K562 (cell line): ENCODE data around the gene WNT6. TPM values are rescaled to one million over a fixed set of nuclear protein-coding genes. Genes with fewer than 3 reads are reported as not detected.

Experiments used
- ATAC-seq: fragments of 200-7000 bp; cut with Tn5 transposase; 3 replicates; pipeline ENCODE4 v1.9.1; 2020; ENCODE audit warnings: moderate library complexity
- BruUV-seq: library from RNA; stranded (reverse); fragments of 400-500 nt; replicated peaks from 2 replicates; lab custom pipeline; 2021; lab: Mats Ljungman, UMichigan
- CTCF ChIA-PET: fragments of 300-600 bp; formaldehyde crosslinking; extraction: SDS; loops from one replicate; lab custom pipeline; 2021; ENCODE audit warnings: low intra/inter-chr PET ratio; lab: Yijun Ruan, JAX
- POLR2A ChIA-PET: fragments of 300-600, 350-650 bp; sonication (Branson Sonifier 250); formaldehyde crosslinking; extraction: SDS; loops from one replicate; lab custom pipeline; 2021; ENCODE audit warnings: antibody characterized with exemption, inconsistent platforms; lab: Yijun Ruan, JAX
- DNase-seq, 4 experiments: peaks; one replicate each; pipeline versions ENCODE4 v3.0.0 to v3.0.0-alpha.2; 2011 to 2018; ENCODE audit warnings: low spot score in 3 of 4, mixed read lengths in 3 of 4; ENCODE audit errors: extremely low read depth in 1 of 4
- FAIRE-seq: peaks from 2 replicates; lab custom pipeline; 2011; peaks lifted over from hg19 to GRCh38; lab: Jason Lieb, UNC
- H2AFZ ChIP-seq: 2 replicates; pipeline ENCODE4 v1.6.0; 2011; ENCODE audit warnings: low read depth, low read length, control low read depth, inconsistent platforms
- H3K27ac ChIP-seq: fragments of 200-600 bp; 3 replicates; pipeline ENCODE4 v1.8.0; 2011; ENCODE audit warnings: low read depth, mild to moderate bottlenecking, control low read depth, inconsistent platforms, low read length, moderate library complexity, mixed read lengths; ENCODE audit errors: extremely low read depth
- H3K27me3 ChIP-seq, 2 experiments: fragments of 300-600 bp in 1 of 2; 2 replicates in 1 of 2; 3 replicates in 1 of 2; pipeline versions ENCODE4 v1.6.0 to v1.8.0; 2011; ENCODE audit warnings: inconsistent platforms in 2 of 2, low read length in 2 of 2, mild to moderate bottlenecking in 1 of 2, mixed read lengths in 1 of 2, moderate library complexity in 1 of 2; ENCODE audit not compliant: control insufficient read depth in 2 of 2, insufficient read depth in 2 of 2
- H3K36me3 ChIP-seq: fragments of 300-600 bp; 3 replicates; pipeline ENCODE4 v1.8.0; 2011; ENCODE audit warnings: mild to moderate bottlenecking, low read length, inconsistent platforms; ENCODE audit not compliant: control insufficient read depth, insufficient read depth
- H3K4me1 ChIP-seq, 2 experiments: fragments of 200-600 bp in 1 of 2; replicated peaks in 1 of 2; 2 replicates in 1 of 2; 3 replicates in 1 of 2; pipeline versions ENCODE4 v1.5.1 to v1.8.0; 2011; ENCODE audit warnings: inconsistent platforms in 2 of 2, low read length in 2 of 2, mild to moderate bottlenecking in 1 of 2, mixed read lengths in 1 of 2, moderate library complexity in 1 of 2; ENCODE audit not compliant: control insufficient read depth in 2 of 2, insufficient read depth in 2 of 2
- H3K4me2 ChIP-seq: 2 replicates; pipeline ENCODE4 v1.6.1; 2011; ENCODE audit warnings: low read length, control low read depth, inconsistent platforms, mixed read lengths; ENCODE audit not compliant: insufficient read depth
- H3K4me3 ChIP-seq: fragments of 200-600 bp; sonication (generic), shearing (Covaris generic); 2 replicates; pipeline ENCODE4 v1.5.1; 2016; ENCODE audit warnings: control low read depth, inconsistent platforms
- H3K79me2 ChIP-seq: fragments of 200-600 bp; 3 replicates; pipeline ENCODE4 v1.8.0; 2011; ENCODE audit warnings: low read length, inconsistent platforms; ENCODE audit not compliant: control insufficient read depth, insufficient read depth
- H3K9ac ChIP-seq, 2 experiments: 2 replicates each; pipeline versions ENCODE4 v1.6.0 to v1.6.1; 2011; ENCODE audit warnings: low read depth in 2 of 2, low read length in 2 of 2, control low read depth in 1 of 2, inconsistent platforms in 1 of 2, mild to moderate bottlenecking in 1 of 2, mixed read lengths in 1 of 2; ENCODE audit not compliant: insufficient read depth in 1 of 2
- H3K9me1 ChIP-seq: one replicate; pipeline ENCODE4 v1.6.0; 2011; ENCODE audit warnings: inconsistent platforms, mild to moderate bottlenecking, low read length, moderate library complexity; ENCODE audit not compliant: control insufficient read depth, insufficient read depth
- H3K9me3 ChIP-seq: replicated peaks from 2 replicates; pipeline ENCODE4 v1.5.1; 2011; ENCODE audit warnings: low read depth, low read length, inconsistent platforms; ENCODE audit not compliant: control insufficient read depth, insufficient read depth
- H4K20me1 ChIP-seq: replicated peaks from 2 replicates; pipeline ENCODE4 v1.6.1; 2011; ENCODE audit warnings: low read length, inconsistent platforms, mixed read lengths; ENCODE audit not compliant: control insufficient read depth, insufficient read depth
- DIDO1 ChIP-seq: fragments of 450-650 bp; IDR thresholded peaks from 2 replicates; pipeline ENCODE4 v1.6.1; 2016; ENCODE audit warnings: low read depth, missing biosample characterization, missing genetic modification characterization
- EHMT2 ChIP-seq: fragments of 450-650 bp; IDR thresholded peaks from 2 replicates; pipeline ENCODE4 v1.6.1; 2018; ENCODE audit warnings: antibody characterized with exemption
- ESRRA ChIP-seq: fragments of 450-650 bp; IDR thresholded peaks from 2 replicates; pipeline ENCODE4 v1.6.1; 2014; ENCODE audit warnings: low read depth, mild to moderate bottlenecking, moderate library complexity, borderline replicate concordance
- FOXA3 ChIP-seq, 2 experiments: fragments of 450-650 bp in 1 of 2; sonication (generic) in 1 of 2; formaldehyde crosslinking; IDR thresholded peaks in 1 of 2; conservative IDR thresholded peaks in 1 of 2; 2 replicates each; pipeline versions ENCODE4 v1.4.0 to v1.8.0; 2020 to 2022; ENCODE audit warnings: mild to moderate bottlenecking in 2 of 2, missing genetic modification reagents in 1 of 2
- GABPB1 ChIP-seq: sonication (generic); formaldehyde crosslinking; IDR thresholded peaks from 2 replicates; pipeline ENCODE4 v1.8.0; 2022; ENCODE audit warnings: mild to moderate bottlenecking, missing genetic modification reagents
- HES1 ChIP-seq: fragments of 450-650 bp; IDR thresholded peaks from 2 replicates; pipeline ENCODE4 v1.6.1; 2016; ENCODE audit warnings: low read depth, mild to moderate bottlenecking, moderate library complexity
- JUND ChIP-seq, 2 experiments: IDR thresholded peaks; 2 replicates in 1 of 2; 3 replicates in 1 of 2; pipeline ENCODE4 v1.6.1; 2011; ENCODE audit warnings: borderline replicate concordance in 2 of 2, low read depth in 2 of 2, low read length in 2 of 2, improper control_type of control experiment in 1 of 2, missing biosample characterization in 1 of 2, missing genetic modification characterization in 1 of 2, missing genetic modification reagents in 1 of 2
- NR2F6 ChIP-seq: fragments of 450-650 bp; formaldehyde crosslinking; IDR thresholded peaks from 2 replicates; pipeline ENCODE4 v1.4.0; 2020; ENCODE audit warnings: mild to moderate bottlenecking
- PHB ChIP-seq: fragments of 250-450 bp; sonication (Bioruptor Pico); IDR thresholded peaks from 2 replicates; pipeline ENCODE4 v1.5.0; 2021
- POU5F1 ChIP-seq: fragments of 150-350 bp; IDR thresholded peaks from 2 replicates; pipeline ENCODE4 v1.6.1; 2014; ENCODE audit warnings: borderline replicate concordance, low read length, low read depth, mild to moderate bottlenecking; ENCODE audit not compliant: partially characterized antibody
- SIN3A ChIP-seq, 2 experiments: fragments of 150-350 bp in 1 of 2; IDR thresholded peaks; 2 replicates each; pipeline ENCODE4 v1.6.1; 2011 to 2016; ENCODE audit warnings: borderline replicate concordance in 2 of 2, low read depth in 2 of 2, low read length in 2 of 2, mild to moderate bottlenecking in 2 of 2, moderate library complexity in 2 of 2; ENCODE audit not compliant: control insufficient read depth in 1 of 2
- SMARCB1 ChIP-seq: IDR thresholded peaks from 2 replicates; pipeline ENCODE4 v1.6.1; 2011; ENCODE audit warnings: improper control_type of control experiment, low read depth; ENCODE audit not compliant: insufficient read length
- SREBF2 ChIP-seq: sonication (generic); formaldehyde crosslinking; IDR thresholded peaks from 2 replicates; pipeline ENCODE4 v1.4.0; 2020; ENCODE audit warnings: mild to moderate bottlenecking, missing genetic modification reagents
- TAF1 ChIP-seq: IDR thresholded peaks from 2 replicates; pipeline ENCODE4 v1.6.1; 2011; ENCODE audit warnings: mild to moderate bottlenecking, low read length, moderate library complexity; ENCODE audit not compliant: insufficient read depth, control insufficient read depth, severe bottlenecking; ENCODE audit errors: extremely low read depth
- ZNF324 ChIP-seq: fragments of 250-450 bp; sonication (Bioruptor Pico); IDR thresholded peaks from 2 replicates; pipeline ENCODE4 v1.4.0; 2020; ENCODE audit warnings: mild to moderate bottlenecking
- ZNF79 ChIP-seq: fragments of 250-450 bp; sonication (Bioruptor Pico); IDR thresholded peaks from 2 replicates; pipeline ENCODE4 v1.4.0; 2020; ENCODE audit warnings: low read depth, mild to moderate bottlenecking, moderate library complexity
- WGBS: fragments of 100-300 bp; shearing (Covaris generic); methylation state at CpG from one replicate; pipeline ENCODE4 v1.1.6; 2016; ENCODE audit warnings: low coverage, mixed read lengths; ENCODE audit not compliant: insufficient coverage; ENCODE audit errors: missing lambda C conversion rate; 5-methylcytosine and 5-hydroxymethylcytosine counted together
- in situ Hi-C: fragments of 300-500 bp; cut with MboI; formaldehyde crosslinking; loops from 4 replicates; pipeline ENCODE4 v1.15.0; 2018; ENCODE audit warnings: inconsistent platforms, mixed read lengths
- intact Hi-C: fragments of 100-400 bp; cut with micrococcal nuclease; formaldehyde crosslinking; loops from 2 replicates; pipeline ENCODE4 v1.14.2; 2022
- polyA plus RNA-seq, 8 experiments: library from polyadenylated mRNA; depleted of rRNA in 4 of 8; stranded (reverse) in 5 of 8; unstranded in 3 of 8; fragments of >200 nt; fragmentation: Nextera tagmentation in 2 of 8; fragmentation: Illumina TruSeq in 1 of 8; extraction: Ambion mirVana in 2 of 8; extraction: Trizol in 1 of 8; gene quantifications; 2 replicates each; pipeline versions ENCODE4 v1.2.1 to v1.2.3, GENCODE V29; 2011 to 2014; ENCODE audit warnings: inconsistent platforms in 1 of 8, missing spikeins in 1 of 8
- total RNA-seq, 7 experiments: library from RNA; depleted of rRNA in 6 of 7; stranded (reverse); fragments of >200 nt in 6 of 7; fragmentation: Illumina TruSeq in 2 of 7; extraction: Trizol in 2 of 7; gene quantifications; 2 replicates each; pipeline versions ENCODE4 v1.2.1 to v1.2.3, GENCODE V29; 2011 to 2021; ENCODE audit warnings: low replicate concordance in 1 of 7
- TF ChIP-seq, protein P1 (sequence below): IDR thresholded peaks from 2 replicates; pipeline ENCODE4 v1.6.1; 2014; ENCODE audit warnings: antibody characterized with exemption

Gene WNT6
- total and polyA plus RNA-seq, 9 of the 15 experiments (the other 6 are each of a cell fraction or from before 2014, with no cell fraction given): not detected

DNA sequence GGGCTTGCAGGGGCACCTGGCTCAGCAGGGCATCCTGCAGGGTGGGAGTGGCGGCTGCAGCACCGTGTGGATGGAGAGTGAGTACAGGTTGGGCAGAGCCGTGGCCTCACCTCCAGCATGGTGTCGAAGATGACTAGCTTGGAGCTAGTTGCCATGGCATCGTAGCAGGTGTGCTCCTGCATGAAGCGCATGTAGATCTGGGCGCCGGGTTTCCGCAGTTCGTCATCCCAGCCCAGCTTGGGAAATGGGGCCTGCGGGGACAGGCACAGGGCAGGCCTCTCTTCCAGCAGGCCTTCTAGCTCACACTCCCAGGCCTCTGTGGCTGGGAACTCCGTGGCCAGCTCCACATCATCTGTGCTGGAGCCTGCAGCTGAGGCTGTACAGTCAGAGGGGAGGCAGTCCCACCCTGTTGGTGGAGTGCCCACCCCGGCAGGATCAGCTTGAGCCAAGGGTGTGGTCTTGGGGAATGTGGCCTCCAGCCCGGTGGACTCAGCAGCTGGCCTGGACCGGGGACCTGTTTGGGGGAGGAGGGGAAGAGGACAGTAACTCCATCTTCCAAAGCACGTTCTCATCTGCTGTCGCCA lies 29.6 kb upstream of the WNT6 start:
- Histone ChIP-seq H3K4me1 (peaks cover 0 to 10% of the 10 kb centered on the region in 2 experiments; a peak in 1 of 5 replicates), H3K9me1 (no peaks in the 10 kb centered on the region), H2AFZ (no peak overlapping the region), H3K79me2 (no peaks in the 10 kb centered on the region)
- no peak for DNase-seq
- CTCF ChIA-PET: no interaction called here
- in situ Hi-C loops: no loop called here
- TF ChIP-seq ESRRA (no peak), HES1 (no peak), POU5F1 (no peak), SMARCB1 (no peak), ZNF324 (CRISPR knock-in tag) (no peak), ZNF79 (no peak), EHMT2 (no peak), PHB (CRISPR knock-in tag) (no peak), JUND (IDR thresholded peaks at IDR 0.05; ENCODE audit: borderline replicate concordance, low read depth, low read length) (no peak), JUND (tag; IDR thresholded peaks at IDR 0.05; ENCODE audit: borderline replicate concordance, low read depth, low read length) (no peak), TAF1 (no peak), FOXA3 (CRISPR knock-in tag; conservative IDR thresholded peaks at IDR 0.05 in 1 of 2, IDR thresholded peaks at IDR 0.05 in 1 of 2) (no peak), GABPB1 (CRISPR knock-in tag) (no peak), NR2F6 (no peak), SREBF2 (CRISPR knock-in tag) (no peak), SIN3A (IDR thresholded peaks at IDR 0.05; ENCODE audit: borderline replicate concordance in 2 of 2, control insufficient read depth in 1 of 2, low read depth in 2 of 2, low read length in 2 of 2) (no peak), DIDO1 (tag) (no peak)
- TF ChIP-seq, protein P1, sequence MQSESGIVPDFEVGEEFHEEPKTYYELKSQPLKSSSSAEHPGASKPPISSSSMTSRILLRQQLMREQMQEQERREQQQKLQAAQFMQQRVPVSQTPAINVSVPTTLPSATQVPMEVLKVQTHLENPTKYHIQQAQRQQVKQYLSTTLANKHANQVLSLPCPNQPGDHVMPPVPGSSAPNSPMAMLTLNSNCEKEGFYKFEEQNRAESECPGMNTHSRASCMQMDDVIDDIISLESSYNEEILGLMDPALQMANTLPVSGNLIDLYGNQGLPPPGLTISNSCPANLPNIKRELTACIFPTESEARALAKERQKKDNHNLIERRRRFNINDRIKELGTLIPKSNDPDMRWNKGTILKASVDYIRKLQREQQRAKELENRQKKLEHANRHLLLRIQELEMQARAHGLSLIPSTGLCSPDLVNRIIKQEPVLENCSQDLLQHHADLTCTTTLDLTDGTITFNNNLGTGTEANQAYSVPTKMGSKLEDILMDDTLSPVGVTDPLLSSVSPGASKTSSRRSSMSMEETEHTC: no peak
- TF ChIP-seq, all 486 proteins: peak for 0
- no TSS peak for BruUV-seq
- intact Hi-C loops: no loop called here
- Histone ChIP-seq H3K27me3 (peaks cover 4 to 70% of the 10 kb centered on the region in 2 experiments; a peak in 3 of 5 replicates), H4K20me1 (no peaks in the 10 kb centered on the region), H3K4me3 (no peak overlapping the region), H3K9me3 (no peaks in the 10 kb centered on the region), H3K9ac (no peak overlapping the region), H3K27ac (no peak overlapping the region), H3K36me3 (no peaks in the 10 kb centered on the region), H3K4me2 (no peak overlapping the region)
- 7% methylated on average over 17 of the region's 17 CpGs for WGBS
- ATAC-seq (peak; percentile 28; the same call in 2 of the 3 replicates), FAIRE-seq (no peak)
- POLR2A ChIA-PET: interaction anchor here (1.3 kb wide), 1 partner anchor 8 kb away, joined by 3 read pairs; no protein-coding TSS in a partner anchor
